HL-60 (cell line): ENCODE data around the gene CHD2.

Experiments
- DNase-seq, 2 experiments: peaks; one replicate each; pipeline ENCODE4 v3.0.0-alpha.2; 2010 to 2020; ENCODE audit warnings: low read depth in 1 of 2, low spot score in 1 of 2
- H3K27ac ChIP-seq: fragments of 250-450 bp; sonication (Bioruptor Pico); replicated peaks from 2 replicates; pipeline ENCODE4 v1.5.1; 2020; ENCODE audit warnings: mild to moderate bottlenecking, moderate library complexity
- H3K27me3 ChIP-seq: fragments of 250-450 bp; sonication (Bioruptor Pico); 2 replicates; pipeline ENCODE4 v1.5.1; 2021; ENCODE audit warnings: mild to moderate bottlenecking, moderate library complexity; ENCODE audit not compliant: insufficient read depth, poor library complexity, severe bottlenecking
- H3K4me3 ChIP-seq: replicated peaks from 2 replicates; pipeline ENCODE4 v1.5.1; 2011; ENCODE audit warnings: mild to moderate bottlenecking, control low read depth, low read length; ENCODE audit not compliant: insufficient read depth
- GABPA ChIP-seq: IDR thresholded peaks from 2 replicates; pipeline ENCODE4 v1.6.1; 2012; ENCODE audit warnings: low read depth
- POLR2AphosphoS5 ChIP-seq: IDR thresholded peaks from 2 replicates; pipeline ENCODE4 v1.6.1; 2012; ENCODE audit warnings: low read depth
- SPI1 ChIP-seq: IDR thresholded peaks from 2 replicates; pipeline ENCODE4 v1.6.1; 2012; ENCODE audit warnings: low read depth, mild to moderate bottlenecking, borderline replicate concordance
- TF ChIP-seq, protein P1 (sequence below): IDR thresholded peaks from 2 replicates; pipeline ENCODE4 v1.6.1; 2012; ENCODE audit warnings: low read depth; ENCODE audit not compliant: insufficient replicate concordance
- TF ChIP-seq, protein P2 (sequence below): IDR thresholded peaks from one replicate; pipeline ENCODE4 v1.5.1; 2011; ENCODE audit warnings: low read length, control low read depth, inconsistent platforms; ENCODE audit not compliant: insufficient read depth

CHD2 gene

DNA sequence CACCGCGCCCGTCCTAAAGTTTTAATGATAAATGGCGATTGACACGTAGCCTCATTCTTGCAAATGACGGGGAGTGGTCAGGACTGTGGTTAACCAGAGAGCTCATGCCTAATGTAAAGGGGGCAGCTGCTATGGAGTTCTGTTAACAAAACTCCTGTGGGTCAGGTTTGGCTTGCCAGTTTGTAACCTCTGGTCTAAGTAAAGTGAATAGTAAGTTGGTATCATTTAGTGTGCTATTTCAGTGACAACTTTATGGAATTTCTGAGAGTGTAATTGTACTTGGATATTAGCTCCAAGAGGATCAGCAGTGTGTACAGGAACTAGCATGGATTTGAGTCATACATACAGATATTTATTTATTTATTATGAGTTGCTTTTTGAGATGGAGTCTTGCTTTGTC is 101.0 kb downstream of the CHD2 start:
- Histone ChIP-seq H3K27ac (no peak overlapping the region), H3K4me3 (no peak overlapping the region), H3K27me3 (no peaks in the 10 kb centered on the region)
- TF ChIP-seq POLR2AphosphoS5 (no peak), GABPA (no peak), SPI1 (no peak)
- TF ChIP-seq, protein P1, sequence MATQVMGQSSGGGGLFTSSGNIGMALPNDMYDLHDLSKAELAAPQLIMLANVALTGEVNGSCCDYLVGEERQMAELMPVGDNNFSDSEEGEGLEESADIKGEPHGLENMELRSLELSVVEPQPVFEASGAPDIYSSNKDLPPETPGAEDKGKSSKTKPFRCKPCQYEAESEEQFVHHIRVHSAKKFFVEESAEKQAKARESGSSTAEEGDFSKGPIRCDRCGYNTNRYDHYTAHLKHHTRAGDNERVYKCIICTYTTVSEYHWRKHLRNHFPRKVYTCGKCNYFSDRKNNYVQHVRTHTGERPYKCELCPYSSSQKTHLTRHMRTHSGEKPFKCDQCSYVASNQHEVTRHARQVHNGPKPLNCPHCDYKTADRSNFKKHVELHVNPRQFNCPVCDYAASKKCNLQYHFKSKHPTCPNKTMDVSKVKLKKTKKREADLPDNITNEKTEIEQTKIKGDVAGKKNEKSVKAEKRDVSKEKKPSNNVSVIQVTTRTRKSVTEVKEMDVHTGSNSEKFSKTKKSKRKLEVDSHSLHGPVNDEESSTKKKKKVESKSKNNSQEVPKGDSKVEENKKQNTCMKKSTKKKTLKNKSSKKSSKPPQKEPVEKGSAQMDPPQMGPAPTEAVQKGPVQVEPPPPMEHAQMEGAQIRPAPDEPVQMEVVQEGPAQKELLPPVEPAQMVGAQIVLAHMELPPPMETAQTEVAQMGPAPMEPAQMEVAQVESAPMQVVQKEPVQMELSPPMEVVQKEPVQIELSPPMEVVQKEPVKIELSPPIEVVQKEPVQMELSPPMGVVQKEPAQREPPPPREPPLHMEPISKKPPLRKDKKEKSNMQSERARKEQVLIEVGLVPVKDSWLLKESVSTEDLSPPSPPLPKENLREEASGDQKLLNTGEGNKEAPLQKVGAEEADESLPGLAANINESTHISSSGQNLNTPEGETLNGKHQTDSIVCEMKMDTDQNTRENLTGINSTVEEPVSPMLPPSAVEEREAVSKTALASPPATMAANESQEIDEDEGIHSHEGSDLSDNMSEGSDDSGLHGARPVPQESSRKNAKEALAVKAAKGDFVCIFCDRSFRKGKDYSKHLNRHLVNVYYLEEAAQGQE, result no peak
- TF ChIP-seq, protein P2, sequence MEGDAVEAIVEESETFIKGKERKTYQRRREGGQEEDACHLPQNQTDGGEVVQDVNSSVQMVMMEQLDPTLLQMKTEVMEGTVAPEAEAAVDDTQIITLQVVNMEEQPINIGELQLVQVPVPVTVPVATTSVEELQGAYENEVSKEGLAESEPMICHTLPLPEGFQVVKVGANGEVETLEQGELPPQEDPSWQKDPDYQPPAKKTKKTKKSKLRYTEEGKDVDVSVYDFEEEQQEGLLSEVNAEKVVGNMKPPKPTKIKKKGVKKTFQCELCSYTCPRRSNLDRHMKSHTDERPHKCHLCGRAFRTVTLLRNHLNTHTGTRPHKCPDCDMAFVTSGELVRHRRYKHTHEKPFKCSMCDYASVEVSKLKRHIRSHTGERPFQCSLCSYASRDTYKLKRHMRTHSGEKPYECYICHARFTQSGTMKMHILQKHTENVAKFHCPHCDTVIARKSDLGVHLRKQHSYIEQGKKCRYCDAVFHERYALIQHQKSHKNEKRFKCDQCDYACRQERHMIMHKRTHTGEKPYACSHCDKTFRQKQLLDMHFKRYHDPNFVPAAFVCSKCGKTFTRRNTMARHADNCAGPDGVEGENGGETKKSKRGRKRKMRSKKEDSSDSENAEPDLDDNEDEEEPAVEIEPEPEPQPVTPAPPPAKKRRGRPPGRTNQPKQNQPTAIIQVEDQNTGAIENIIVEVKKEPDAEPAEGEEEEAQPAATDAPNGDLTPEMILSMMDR, result no peak
- no peak for DNase-seq

DNA sequence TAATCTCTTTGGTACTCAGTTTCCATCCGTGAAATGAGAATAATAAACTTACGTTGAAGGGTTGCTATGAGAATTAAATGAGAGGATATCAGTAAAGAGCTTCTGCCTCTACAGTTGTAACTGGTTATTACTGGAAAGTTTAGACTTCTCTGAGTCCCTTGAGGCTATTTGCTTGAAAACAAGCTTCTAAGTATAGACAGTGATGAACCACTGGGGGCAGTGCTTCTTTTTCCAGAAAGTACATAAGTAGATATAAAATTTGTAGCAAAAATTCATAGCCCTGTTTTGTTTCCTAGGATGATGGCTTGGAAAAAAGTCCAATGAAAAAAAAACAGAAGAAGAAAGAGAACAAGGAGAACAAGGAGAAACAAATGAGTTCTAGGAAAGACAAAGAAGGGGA is 101.8 kb downstream of the CHD2 start:
- Histone ChIP-seq H3K27me3 (no peaks in the 10 kb centered on the region), H3K27ac (no peak overlapping the region), H3K4me3 (no peak overlapping the region)
- no peak for DNase-seq
- no peak for TF ChIP-seq GABPA
- TF ChIP-seq POLR2AphosphoS5, result no peak
- no peak for TF ChIP-seq SPI1
- TF ChIP-seq, protein P2, result no peak
- TF ChIP-seq, protein P1, result no peak

GRCh38 chr15:93005133-93005532 is 105.0 kb downstream of the CHD2 start:
- H3K4me3 ChIP-seq, result no peak overlapping the region
- TF ChIP-seq, protein P1, result no peak
- TF ChIP-seq POLR2AphosphoS5 (no peak), GABPA (no peak)
- TF ChIP-seq, protein P2, result no peak
- no peak for DNase-seq

More at GRCh38 chr15:93005133-93005532, 105.0 kb downstream of the CHD2 start:
- Histone ChIP-seq H3K27me3 (no peaks in the 10 kb centered on the region), H3K27ac (no peak overlapping the region)
